Measurements from ENCODE around the gene LUZP2.

LUZP2 gene

GRCh38 chr11:24734742-24735237 lies 237.9 kb downstream of the LUZP2 start:
- H3K27ac ChIP-seq: no peak overlapping the region
- TF ChIP-seq CTCF (conservative IDR thresholded peaks at IDR 0.05): no peak
- TF ChIP-seq ZFX (IDR thresholded peaks at IDR 0.05): no peak

DNA sequence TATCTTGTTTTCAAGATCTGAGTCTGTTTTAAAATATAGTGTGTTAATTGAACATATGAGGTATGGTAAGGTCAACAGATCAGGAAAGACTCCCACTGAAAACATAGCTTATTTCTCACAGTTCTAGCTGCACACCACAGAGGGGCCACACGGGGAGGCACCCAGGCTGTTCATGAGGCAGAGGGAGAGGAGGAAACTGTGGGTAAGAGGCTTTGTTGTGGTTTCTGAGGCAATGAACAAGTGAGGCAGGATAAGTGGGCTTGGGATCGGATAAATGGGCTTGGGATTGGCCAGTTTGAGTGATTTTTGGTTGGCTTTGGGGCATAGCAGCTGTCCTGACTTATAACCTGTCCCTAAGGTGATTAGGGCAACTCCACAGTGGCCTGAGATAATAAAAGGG lies 242.1 kb downstream of the LUZP2 start:
- no peak overlapping the region for H3K27ac ChIP-seq
- no peak for TF ChIP-seq CTCF (conservative IDR thresholded peaks at IDR 0.05)
- TF ChIP-seq ZFX (IDR thresholded peaks at IDR 0.05): no peak

DNA sequence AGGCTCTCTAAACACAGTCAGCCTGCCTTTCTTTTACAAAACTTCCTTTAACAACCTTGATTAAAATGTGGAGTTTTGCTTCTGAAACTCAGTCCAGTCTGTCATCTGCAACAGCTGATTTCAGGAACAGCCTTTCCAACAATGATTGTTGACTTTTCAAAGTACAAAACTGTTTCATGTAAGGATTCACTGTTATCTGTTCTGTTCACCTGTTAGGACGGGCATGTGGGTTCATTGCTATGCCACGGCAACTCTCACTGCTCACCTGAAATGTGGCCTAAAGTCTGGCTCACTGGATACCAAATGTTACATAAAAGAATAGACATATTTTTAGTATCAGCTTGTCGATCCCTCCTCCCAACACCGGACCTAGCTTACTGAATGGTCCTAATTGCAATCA lies 242.8 kb downstream of the LUZP2 start:
- TF ChIP-seq CTCF (conservative IDR thresholded peaks at IDR 0.05): no peak
- TF ChIP-seq ZFX (IDR thresholded peaks at IDR 0.05): no peak
- H3K27ac ChIP-seq: no peak overlapping the region

DNA sequence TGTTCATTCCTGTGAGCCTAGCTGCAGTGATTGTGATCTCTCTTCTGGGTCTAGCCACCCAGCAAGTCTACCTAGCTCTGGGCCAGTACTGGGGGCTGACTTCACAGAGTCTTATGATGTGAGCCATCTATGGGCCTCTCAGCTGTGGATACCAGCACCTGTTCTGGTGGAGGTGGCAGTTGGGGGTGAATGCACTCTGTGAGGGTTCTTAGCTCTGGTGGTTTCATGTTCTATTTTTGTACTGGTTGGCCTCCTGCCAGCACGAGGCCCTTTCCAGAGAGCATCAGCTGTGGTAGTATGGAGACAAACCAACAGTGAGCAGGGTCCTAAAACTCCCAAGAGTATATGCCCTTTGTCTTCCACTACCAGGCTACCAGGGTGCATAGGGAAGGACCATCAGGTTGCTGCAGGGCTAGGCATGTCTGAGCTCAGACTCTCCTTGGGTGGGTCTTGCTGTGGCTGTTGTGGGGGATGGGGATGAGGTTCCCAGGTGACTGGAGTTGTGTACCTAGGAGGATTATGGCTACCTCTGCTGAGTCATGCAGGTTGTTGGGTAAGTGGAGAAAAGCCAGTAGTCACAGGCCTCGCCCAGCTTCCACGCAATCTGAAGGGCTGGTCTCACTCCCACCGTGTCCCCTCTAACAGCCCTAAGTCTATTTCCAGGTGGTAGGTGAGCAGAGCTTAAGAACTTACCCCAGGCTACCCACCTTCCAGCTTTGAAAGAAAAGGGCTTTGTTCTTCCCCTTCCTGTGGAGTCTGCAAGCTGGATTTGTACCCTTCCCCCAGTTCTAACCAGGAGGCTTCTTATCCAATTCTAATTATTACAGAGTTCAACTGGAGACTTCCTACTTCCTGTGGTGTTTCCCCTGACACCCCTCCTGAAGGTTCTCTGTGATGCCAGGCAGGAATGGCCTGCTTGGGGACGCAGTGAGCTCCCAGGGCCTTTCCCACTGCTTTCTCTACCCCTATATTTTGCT lies 250.7 kb downstream of the LUZP2 start:
- H3K27ac ChIP-seq: peak overlapping the region; percentile 7; the same call in 1 of the 2 replicates
- TF ChIP-seq ZFX (IDR thresholded peaks at IDR 0.05) (no peak), CTCF (conservative IDR thresholded peaks at IDR 0.05) (no peak)

DNA sequence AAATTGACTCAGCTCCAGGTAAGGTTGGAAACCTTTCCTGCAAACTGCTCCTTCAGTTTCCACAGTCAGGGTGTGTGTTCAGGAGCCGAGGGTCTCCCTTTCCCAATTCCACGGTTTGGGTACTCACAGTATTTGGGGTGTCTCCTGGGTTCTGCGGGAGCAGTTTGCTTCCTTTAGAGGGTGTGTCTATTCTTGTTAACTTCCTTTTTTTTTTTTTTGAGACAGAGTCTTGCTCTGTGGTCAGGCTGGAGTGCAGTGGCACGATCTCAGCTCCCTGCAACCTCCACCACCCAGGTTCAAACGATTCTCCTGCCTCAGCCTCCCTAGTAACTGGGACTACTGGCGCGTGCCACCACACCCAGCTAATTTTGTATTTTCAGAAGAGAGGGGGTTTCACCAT lies 251.4 kb downstream of the LUZP2 start:
- TF ChIP-seq CTCF (conservative IDR thresholded peaks at IDR 0.05) (no peak), ZFX (IDR thresholded peaks at IDR 0.05) (no peak)
- H3K27ac ChIP-seq: no peak overlapping the region

DNA sequence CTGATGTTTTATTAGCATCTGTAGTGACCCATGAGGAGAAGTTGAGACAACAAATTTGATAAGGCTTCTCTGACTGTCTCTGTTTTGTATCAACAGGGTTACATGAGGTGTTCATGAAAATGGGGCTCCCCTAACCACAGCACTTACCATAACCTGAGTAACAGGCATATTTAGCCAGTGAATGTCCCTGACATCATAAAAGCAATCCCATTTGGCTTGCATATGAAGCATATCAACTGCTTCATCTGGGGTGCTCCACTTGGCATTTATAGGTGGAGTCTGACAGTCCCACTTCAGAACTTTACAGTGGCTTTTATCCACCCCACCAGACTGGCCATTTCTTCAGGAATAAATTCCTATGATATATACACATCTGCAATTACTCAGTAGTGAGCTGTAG lies 257.6 kb downstream of the LUZP2 start:
- H3K27ac ChIP-seq: no peak overlapping the region
- TF ChIP-seq CTCF (conservative IDR thresholded peaks at IDR 0.05) (no peak), ZFX (IDR thresholded peaks at IDR 0.05) (no peak)

GRCh38 chr11:24755260-24755839 lies 258.5 kb downstream of the LUZP2 start:
- no peak overlapping the region for H3K27ac ChIP-seq

More at GRCh38 chr11:24755260-24755839, 258.5 kb downstream of the LUZP2 start:
- TF ChIP-seq ZFX (IDR thresholded peaks at IDR 0.05) (no peak), CTCF (conservative IDR thresholded peaks at IDR 0.05) (no peak)
